Measurements from ENCODE around the gene RNU2-63P. TPM values are rescaled to one million over a fixed set of nuclear protein-coding genes. Genes with fewer than 3 reads are reported as not detected.
"Not testable (repeated sequence)": the region's sequence is repeated elsewhere in the genome, so short reads cannot be mapped to it uniquely, and the experiment has no call there.

Gene RNU2-63P
- total RNA-seq, 1 donor from 2014 or later = not detected

GRCh38 chr2:88002359-88002707 is 14.0 kb downstream of the RNU2-63P start:
- H3K4me3 ChIP-seq (ENCODE audit: low read depth, low read length) = no peak overlapping the region
- no peak for DNase-seq (ENCODE audit: low read depth)
- TF ChIP-seq CTCF (conservative IDR thresholded peaks at IDR 0.05; ENCODE audit: low read depth, low read length) = no peak

GRCh38 chr2:88000474-88000873 is 15.9 kb downstream of the RNU2-63P start:
- H3K4me3 ChIP-seq (ENCODE audit: low read depth, low read length); DNase-seq (ENCODE audit: low read depth): not testable (repeated sequence)

GRCh38 chr2:87996570-87996969 is 19.8 kb downstream of the RNU2-63P start:
- DNase-seq (ENCODE audit: low read depth) = no peak
- H3K4me3 ChIP-seq (ENCODE audit: low read depth, low read length) = no peak overlapping the region
- TF ChIP-seq CTCF (conservative IDR thresholded peaks at IDR 0.05; ENCODE audit: low read depth, low read length) = no peak

GRCh38 chr2:87995756-87996155 is 20.6 kb downstream of the RNU2-63P start:
- no peak overlapping the region for H3K4me3 ChIP-seq (ENCODE audit: low read depth, low read length)
- no peak for DNase-seq (ENCODE audit: low read depth)
- TF ChIP-seq CTCF (conservative IDR thresholded peaks at IDR 0.05; ENCODE audit: low read depth, low read length) = no peak

- DNase-seq (ENCODE audit: low read depth); H3K4me3 ChIP-seq (ENCODE audit: low read depth, low read length): not testable (repeated sequence)
Measured at GRCh38 chr2:87994304-87994850, 22.0 kb downstream of the RNU2-63P start.

GRCh38 chr2:87992569-87992968 is 23.8 kb downstream of the RNU2-63P start:
- not testable (repeated sequence) for DNase-seq (ENCODE audit: low read depth); H3K4me3 ChIP-seq (ENCODE audit: low read depth, low read length)

- not testable (repeated sequence) for H3K4me3 ChIP-seq (ENCODE audit: low read depth, low read length); DNase-seq (ENCODE audit: low read depth)
Measured at GRCh38 chr2:87987473-87987872, 28.9 kb downstream of the RNU2-63P start.

- H3K4me3 ChIP-seq (ENCODE audit: low read depth, low read length); DNase-seq (ENCODE audit: low read depth): not testable (repeated sequence)
Measured at GRCh38 chr2:87985902-87986301, 30.4 kb downstream of the RNU2-63P start.

GRCh38 chr2:87981182-87981581 is 35.2 kb downstream of the RNU2-63P start:
- not testable (repeated sequence) for H3K4me3 ChIP-seq (ENCODE audit: low read depth, low read length); DNase-seq (ENCODE audit: low read depth)

- DNase-seq (ENCODE audit: low read depth); H3K4me3 ChIP-seq (ENCODE audit: low read depth, low read length): not testable (repeated sequence)
Measured at GRCh38 chr2:87972385-87972784, 44.0 kb downstream of the RNU2-63P start.

Other genes starting within 250 kb of the RNU2-63P start
- gene RGPD2, start 190.8 kb downstream of the RNU2-63P start, total RNA-seq = 0.07 and 0.17 TPM in 2 replicates
- 17.3 and 24.1 TPM in 2 replicates for gene KRCC1, start 39.2 kb upstream of the RNU2-63P start, total RNA-seq
- not detected in 2 replicates for gene SMYD1, start 51.3 kb upstream of the RNU2-63P start, total RNA-seq
- gene FABP1, start 111.5 kb upstream of the RNU2-63P start, total RNA-seq = not detected in 2 replicates
- 1.3 and 2.5 TPM in 2 replicates for gene THNSL2, start 153.8 kb upstream of the RNU2-63P start, total RNA-seq